VCaP (cell line): ENCODE measurements around the gene LMX1B.

Experiments
- H3K27ac ChIP-seq: fragments of 450-650 bp; 2 replicates; pipeline ENCODE4 v1.5.1; 2017
- CTCF ChIP-seq: fragments of 450-650 bp; conservative IDR thresholded peaks from 2 replicates; pipeline ENCODE4 v1.5.1; 2017; ENCODE audit warnings: mild to moderate bottlenecking, moderate library complexity

The LMX1B gene

GRCh38 chr9:126692759-126693427 lies 79.2 kb downstream of the LMX1B start:
- no peak for TF ChIP-seq CTCF
- H3K27ac ChIP-seq, result no peak overlapping the region

- H3K27ac ChIP-seq, result no peak overlapping the region
- TF ChIP-seq CTCF, result no peak
These were observed 79.8 kb downstream of the LMX1B start for GRCh38 chr9:126693428-126693944.

GRCh38 chr9:126694206-126695081 lies 80.7 kb downstream of the LMX1B start:
- no peak for TF ChIP-seq CTCF
- H3K27ac ChIP-seq, result no peak overlapping the region

GRCh38 chr9:126695186-126695585 lies 81.5 kb downstream of the LMX1B start:
- no peak for TF ChIP-seq CTCF
- H3K27ac ChIP-seq, result no peak overlapping the region

- TF ChIP-seq CTCF, result no peak
- H3K27ac ChIP-seq, result no peak overlapping the region
These were observed 82.1 kb downstream of the LMX1B start for GRCh38 chr9:126695701-126696400.

- H3K27ac ChIP-seq, result no peak overlapping the region
- TF ChIP-seq CTCF, result no peak
These were observed 82.8 kb downstream of the LMX1B start for GRCh38 chr9:126696401-126697145.
